Right lobe of liver (tissue), 4 donors: Measurements from ENCODE around the gene LHX1.

Source experiments
- CTCF ChIP-seq, 4 donors: fragments of 200-600 bp in 3 of 4; fragments of 450-650 bp in 1 of 4; IDR thresholded peaks; one replicate each; pipeline versions ENCODE4 v1.5.1 to v1.8.0; 2016 to 2022; ENCODE audit warnings: antibody characterized with exemption in 4 of 4, mild to moderate bottlenecking in 2 of 4
- POLR2A ChIP-seq: fragments of 450-650 bp; IDR thresholded peaks from one replicate; pipeline ENCODE4 v1.6.1; 2017; ENCODE audit warnings: antibody characterized with exemption, mild to moderate bottlenecking
- donor health status: DM: no; HTN: no; CAD: no.
- donor health status: DM: no; HTN: no; CAD: no.
- donor health status: DM: no; HTN: yes; CAD: no.

- TF ChIP-seq POLR2A (no peak), CTCF (IDR thresholded peaks at IDR 0.05) (no peak)
Measured at GRCh38 chr17:36939802-36940312, 2.6 kb downstream of the LHX1 start.
